ENCODE data around the gene TP53BP1. TPM values are rescaled to one million over a fixed set of nuclear protein-coding genes. Genes with fewer than 3 reads are reported as not detected.
A peak's percentile ranks its signal among the peaks of the same experiment; 100 is the strongest.

TP53BP1 gene
- total and polyA plus RNA-seq, 9 donors: 33.9 to 49.9 (median 46.1) TPM

DNA sequence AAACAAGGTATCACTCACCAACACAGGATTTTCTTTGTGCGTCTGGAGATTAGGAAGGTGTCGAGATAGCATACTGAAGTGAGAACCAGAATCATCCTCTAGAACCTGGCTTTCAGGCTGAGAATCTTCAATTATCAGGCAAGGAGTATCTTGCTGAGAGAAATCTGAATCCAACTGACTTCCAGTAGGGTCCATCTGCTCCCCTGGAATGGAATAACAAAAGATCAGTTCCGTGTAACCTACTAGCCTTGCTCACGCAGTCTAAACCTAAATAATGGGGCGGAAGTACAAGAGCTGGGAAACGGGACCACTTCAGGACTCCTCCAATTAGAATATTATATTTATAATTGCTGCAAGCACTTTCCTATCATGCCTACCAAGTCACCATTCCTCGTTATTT lies 690 bp downstream of the TP53BP1 start:
- peak overlapping the region; percentile 93 for H3K27ac ChIP-seq (ENCODE audit: low read length)

DNA sequence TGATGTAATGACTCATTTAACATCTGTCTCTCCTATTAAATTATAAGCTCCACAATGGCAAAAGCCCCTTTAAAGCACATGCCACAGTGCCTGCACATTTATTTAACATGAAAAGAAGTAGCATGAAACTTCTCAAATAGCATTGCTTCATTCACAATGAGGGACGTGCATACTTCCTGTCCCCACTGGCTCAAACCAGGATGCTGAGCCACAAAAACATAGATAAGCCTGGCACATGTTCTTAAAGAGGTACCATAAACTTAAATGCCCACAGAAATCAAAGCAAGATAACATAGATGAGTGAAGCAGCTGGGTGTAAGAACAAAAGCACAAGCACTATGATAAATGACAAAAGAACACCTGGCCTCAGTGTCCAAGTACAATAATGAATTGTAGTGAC lies 3.8 kb downstream of the TP53BP1 start:
- H3K36me3 ChIP-seq (ENCODE audit: control insufficient read depth, insufficient read depth, low read length): peaks cover 30% of the 10 kb centered on the region
- no peak overlapping the region for H3K4me3 ChIP-seq (ENCODE audit: low read length)
- H3K27ac ChIP-seq (ENCODE audit: low read length): no peak overlapping the region
- H3K27me3 ChIP-seq (ENCODE audit: control insufficient read depth, insufficient read depth, low read length): no peaks in the 10 kb centered on the region
- H3K9me3 ChIP-seq (replicated peaks; ENCODE audit: control insufficient read depth, low read depth, low read length): no peaks in the 10 kb centered on the region
- H3K4me1 ChIP-seq (ENCODE audit: control insufficient read depth, insufficient read depth, low read length): peaks cover 12% of the 10 kb centered on the region
- WGBS (ENCODE audit: insufficient coverage): no CpG with 5 or more reads among the region's 1 CpG
- DNase-seq: no peak

More for the DNA sequence above, 690 bp downstream of the TP53BP1 start:
- H3K9me3 ChIP-seq (replicated peaks; ENCODE audit: control insufficient read depth, low read depth, low read length): no peaks in the 10 kb centered on the region
- 0% methylated on average over 1 of the region's 7 CpGs for WGBS (ENCODE audit: insufficient coverage)
- no peak for DNase-seq
- H3K36me3 ChIP-seq (ENCODE audit: control insufficient read depth, insufficient read depth, low read length): peaks cover 28% of the 10 kb centered on the region
- peaks cover 12% of the 10 kb centered on the region for H3K4me1 ChIP-seq (ENCODE audit: control insufficient read depth, insufficient read depth, low read length)
- peak overlapping the region; percentile 92 for H3K4me3 ChIP-seq (ENCODE audit: low read length)
- no peaks in the 10 kb centered on the region for H3K27me3 ChIP-seq (ENCODE audit: control insufficient read depth, insufficient read depth, low read length)

DNA sequence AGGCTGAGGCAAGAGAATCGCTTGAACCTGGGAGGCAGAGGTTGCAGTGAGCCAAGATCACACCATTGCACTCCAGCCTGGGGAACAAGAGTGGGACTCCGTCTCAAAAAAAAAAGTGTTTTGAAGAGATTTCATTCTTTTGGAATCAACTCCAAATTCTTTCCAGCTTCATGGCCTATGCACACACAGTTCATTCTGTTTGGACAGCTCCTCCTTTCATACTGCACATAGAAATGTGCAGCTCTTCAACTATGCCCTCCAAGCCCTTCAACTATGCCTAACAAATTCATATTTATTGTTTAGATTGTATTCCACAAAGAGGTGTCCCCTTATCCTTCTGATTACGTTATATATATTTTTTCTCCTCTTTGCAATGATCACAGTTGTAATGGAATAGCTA lies 4.2 kb downstream of the TP53BP1 start:
- Histone ChIP-seq H3K4me1 (ENCODE audit: control insufficient read depth, insufficient read depth, low read length) (peaks cover 9% of the 10 kb centered on the region), H3K9me3 (replicated peaks; ENCODE audit: control insufficient read depth, low read depth, low read length) (no peaks in the 10 kb centered on the region), H3K36me3 (ENCODE audit: control insufficient read depth, insufficient read depth, low read length) (peaks cover 30% of the 10 kb centered on the region), H3K27ac (ENCODE audit: low read length) (no peak overlapping the region), H3K27me3 (ENCODE audit: control insufficient read depth, insufficient read depth, low read length) (no peaks in the 10 kb centered on the region), H3K4me3 (ENCODE audit: low read length) (no peak overlapping the region)
- no CpG with 5 or more reads among the region's 3 CpGs for WGBS (ENCODE audit: insufficient coverage)
- DNase-seq: no peak

DNA sequence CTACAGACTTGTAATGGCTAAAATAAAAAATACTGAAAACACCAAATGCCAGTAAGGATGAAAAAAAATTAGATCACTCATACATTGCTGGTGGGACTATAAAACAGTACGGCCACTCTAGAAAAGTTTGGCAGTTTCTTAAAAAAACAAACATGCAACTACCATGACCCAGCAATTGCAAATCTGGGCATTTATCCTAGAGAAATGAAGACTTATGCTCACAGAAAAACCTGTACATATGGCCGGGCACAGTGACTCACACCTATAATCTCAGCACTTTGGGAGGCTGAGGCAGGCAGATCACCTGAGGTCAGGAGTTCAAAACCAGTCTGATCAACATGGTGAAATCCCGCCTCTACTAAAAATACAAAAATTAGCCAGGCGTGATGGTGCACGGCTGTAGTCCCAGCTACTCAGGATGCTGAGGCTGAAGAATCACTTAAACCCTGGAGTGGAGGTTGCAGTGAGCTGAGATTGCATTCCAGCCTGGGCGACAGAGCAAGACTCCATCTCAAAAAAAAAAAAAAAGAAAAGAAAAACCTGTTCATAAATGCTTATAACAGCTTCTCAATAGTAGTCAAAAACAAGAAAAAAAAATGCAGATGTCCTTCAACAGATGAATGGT lies 5.6 kb downstream of the TP53BP1 start:
- Histone ChIP-seq H3K4me3 (ENCODE audit: low read length) (no peak overlapping the region), H3K27me3 (ENCODE audit: control insufficient read depth, insufficient read depth, low read length) (no peaks in the 10 kb centered on the region), H3K36me3 (ENCODE audit: control insufficient read depth, insufficient read depth, low read length) (peaks cover 30% of the 10 kb centered on the region), H3K9me3 (replicated peaks; ENCODE audit: control insufficient read depth, low read depth, low read length) (no peaks in the 10 kb centered on the region), H3K27ac (ENCODE audit: low read length) (no peak overlapping the region), H3K4me1 (ENCODE audit: control insufficient read depth, insufficient read depth, low read length) (peaks cover 2% of the 10 kb centered on the region)
- DNase-seq: no peak
- WGBS (ENCODE audit: insufficient coverage): 100% methylated on average over 1 of the region's 6 CpGs

DNA sequence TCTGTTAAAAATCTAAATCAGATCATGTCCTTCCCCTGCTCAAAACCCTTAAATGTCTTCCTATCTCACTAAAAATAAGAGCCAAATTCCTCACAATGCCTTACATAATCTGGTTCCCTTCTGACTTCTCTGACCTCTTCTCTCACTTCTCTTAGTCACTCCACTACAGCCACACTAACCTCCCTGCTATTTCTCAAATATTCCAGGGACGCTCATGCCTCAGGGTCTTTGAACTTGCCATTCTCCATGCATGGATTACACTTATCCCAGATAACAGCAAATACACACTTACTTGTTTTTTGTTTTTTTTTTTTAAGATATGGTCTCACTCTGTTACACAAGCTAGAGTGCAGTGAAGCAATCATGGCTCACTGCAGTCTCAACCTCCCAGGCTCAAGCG lies 8.5 kb downstream of the TP53BP1 start:
- peaks cover 18% of the 10 kb centered on the region for H3K36me3 ChIP-seq (ENCODE audit: control insufficient read depth, insufficient read depth, low read length)
- no peak overlapping the region for H3K27ac ChIP-seq (ENCODE audit: low read length)
- H3K4me3 ChIP-seq (ENCODE audit: low read length): no peak overlapping the region
- WGBS (ENCODE audit: insufficient coverage): 100% methylated on average over 2 of the region's 2 CpGs
- no peaks in the 10 kb centered on the region for H3K9me3 ChIP-seq (replicated peaks; ENCODE audit: control insufficient read depth, low read depth, low read length)
- DNase-seq: no peak
- no peaks in the 10 kb centered on the region for H3K27me3 ChIP-seq (ENCODE audit: control insufficient read depth, insufficient read depth, low read length)
- H3K4me1 ChIP-seq (ENCODE audit: control insufficient read depth, insufficient read depth, low read length): no peaks in the 10 kb centered on the region

DNA sequence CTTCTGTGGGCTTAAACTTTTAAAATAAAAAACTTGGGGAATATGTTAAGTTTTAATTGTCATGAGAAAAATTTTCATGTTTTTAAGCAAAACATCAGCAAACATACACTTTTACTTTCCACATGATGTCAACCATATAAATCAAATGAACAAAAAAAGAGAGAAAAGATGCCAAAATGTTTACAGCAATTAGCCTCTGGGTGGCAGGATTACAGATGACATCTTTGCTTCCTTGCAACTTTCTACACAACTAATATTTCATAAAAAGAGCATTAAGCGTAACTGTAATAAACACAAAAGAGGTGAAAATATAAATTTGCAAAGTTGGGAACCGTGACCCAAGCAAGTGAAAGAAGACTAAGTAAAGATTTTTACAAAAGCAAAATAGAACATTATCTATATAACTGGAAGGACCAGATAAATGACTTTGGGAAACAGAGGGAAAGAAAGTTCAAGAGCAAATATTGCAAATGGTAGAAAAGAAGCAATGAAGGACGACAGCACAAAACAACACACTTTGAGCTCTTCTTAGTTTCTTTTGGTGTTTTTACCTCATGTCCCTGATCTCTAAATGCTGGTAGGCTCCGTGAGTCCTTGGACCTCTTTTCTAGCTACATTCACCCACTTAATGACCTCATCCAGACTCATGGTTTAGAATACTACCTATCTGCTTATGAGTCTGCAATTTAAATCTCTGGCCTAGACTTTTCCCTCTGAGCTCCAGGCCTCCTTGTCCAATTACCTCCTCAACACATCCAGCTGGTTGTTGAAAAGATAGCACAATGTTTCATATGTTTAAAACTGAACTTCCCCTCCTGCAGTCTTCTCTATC lies 9.4 kb downstream of the TP53BP1 start:
- no peaks in the 10 kb centered on the region for H3K9me3 ChIP-seq (replicated peaks; ENCODE audit: control insufficient read depth, low read depth, low read length)
- 100% methylated on average over 1 of the region's 4 CpGs for WGBS (ENCODE audit: insufficient coverage)
- H3K4me3 ChIP-seq (ENCODE audit: low read length): no peak overlapping the region
- H3K36me3 ChIP-seq (ENCODE audit: control insufficient read depth, insufficient read depth, low read length): peaks cover 22% of the 10 kb centered on the region
- no peaks in the 10 kb centered on the region for H3K27me3 ChIP-seq (ENCODE audit: control insufficient read depth, insufficient read depth, low read length)
- peak; percentile 48 for DNase-seq
- H3K27ac ChIP-seq (ENCODE audit: low read length): no peak overlapping the region
- no peaks in the 10 kb centered on the region for H3K4me1 ChIP-seq (ENCODE audit: control insufficient read depth, insufficient read depth, low read length)

DNA sequence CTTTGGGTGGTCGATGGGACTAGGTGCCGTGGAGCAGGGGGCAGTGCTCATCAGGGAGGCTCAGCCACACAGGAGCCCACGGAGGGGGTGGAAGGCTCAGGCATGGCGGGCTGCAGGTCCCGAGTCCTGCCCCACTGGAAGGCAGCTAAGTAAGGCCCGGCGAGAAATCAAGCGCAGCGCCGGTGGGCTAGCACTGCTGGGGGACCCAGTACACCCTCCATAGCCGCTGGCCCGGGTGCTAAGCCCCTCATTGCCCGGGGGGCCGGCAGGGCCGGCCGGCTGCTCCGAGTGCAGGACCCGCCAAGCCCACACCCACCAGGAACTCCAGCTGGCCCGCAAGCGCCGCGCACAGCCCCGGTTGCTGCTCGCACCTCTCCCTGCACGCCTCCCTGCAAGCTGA lies 19.1 kb downstream of the TP53BP1 start:
- WGBS (ENCODE audit: insufficient coverage): 95% methylated on average over 16 of the region's 25 CpGs
- Histone ChIP-seq H3K36me3 (ENCODE audit: control insufficient read depth, insufficient read depth, low read length) (peaks cover 55% of the 10 kb centered on the region), H3K4me3 (ENCODE audit: low read length) (no peak overlapping the region)

DNA sequence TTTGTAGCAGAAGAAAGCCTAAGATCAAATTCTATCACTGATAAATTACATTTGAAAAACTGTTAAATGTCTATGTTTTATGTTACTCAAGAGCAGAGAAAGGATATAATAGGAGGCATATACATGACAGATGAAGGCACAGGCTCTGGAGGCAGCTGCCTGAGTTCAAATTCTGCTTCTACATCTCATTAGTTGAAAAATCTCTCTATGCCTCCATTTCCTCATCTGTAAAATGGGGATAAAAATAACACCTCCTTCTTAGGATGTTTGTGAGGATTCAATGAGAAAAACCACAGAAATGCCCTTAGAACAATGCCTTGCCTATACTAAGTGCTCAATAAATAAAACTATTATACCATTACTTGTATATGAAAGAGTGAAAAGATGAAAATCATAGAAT lies 21.0 kb downstream of the TP53BP1 start:
- H3K9me3 ChIP-seq (replicated peaks; ENCODE audit: control insufficient read depth, low read depth, low read length): no peaks in the 10 kb centered on the region
- H3K4me3 ChIP-seq (ENCODE audit: low read length): no peak overlapping the region
- no peaks in the 10 kb centered on the region for H3K4me1 ChIP-seq (ENCODE audit: control insufficient read depth, insufficient read depth, low read length)
- no peak for DNase-seq
- H3K27ac ChIP-seq (ENCODE audit: low read length): no peak overlapping the region
- H3K27me3 ChIP-seq (ENCODE audit: control insufficient read depth, insufficient read depth, low read length): no peaks in the 10 kb centered on the region
- peaks cover 55% of the 10 kb centered on the region for H3K36me3 ChIP-seq (ENCODE audit: control insufficient read depth, insufficient read depth, low read length)

More for the DNA sequence above, 19.1 kb downstream of the TP53BP1 start:
- no peaks in the 10 kb centered on the region for H3K4me1 ChIP-seq (ENCODE audit: control insufficient read depth, insufficient read depth, low read length)
- H3K9me3 ChIP-seq (replicated peaks; ENCODE audit: control insufficient read depth, low read depth, low read length): no peaks in the 10 kb centered on the region
- no peak for DNase-seq
- H3K27me3 ChIP-seq (ENCODE audit: control insufficient read depth, insufficient read depth, low read length): no peaks in the 10 kb centered on the region
- H3K27ac ChIP-seq (ENCODE audit: low read length): no peak overlapping the region

DNA sequence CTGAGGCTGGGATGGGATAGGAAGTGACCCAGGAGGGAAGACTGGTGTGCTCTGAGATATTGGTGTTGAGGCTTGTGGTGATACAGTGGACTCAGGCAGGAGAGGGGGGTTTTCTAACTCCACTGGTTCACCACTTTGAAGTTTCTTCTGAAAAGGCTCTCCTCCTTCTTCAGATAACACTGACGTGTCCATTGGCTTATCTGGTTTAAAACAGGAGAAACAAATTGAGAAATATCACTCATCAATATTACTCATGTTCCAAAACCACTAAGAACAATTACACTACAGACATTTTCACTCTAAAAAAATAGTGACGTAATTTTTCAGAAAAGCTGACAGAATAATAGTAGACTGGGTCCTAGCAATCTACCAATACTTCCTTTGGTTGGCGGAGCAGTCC lies 23.1 kb downstream of the TP53BP1 start:
- no peak for DNase-seq
- no peaks in the 10 kb centered on the region for H3K9me3 ChIP-seq (replicated peaks; ENCODE audit: control insufficient read depth, low read depth, low read length)
- peaks cover 49% of the 10 kb centered on the region for H3K36me3 ChIP-seq (ENCODE audit: control insufficient read depth, insufficient read depth, low read length)
- no peaks in the 10 kb centered on the region for H3K4me1 ChIP-seq (ENCODE audit: control insufficient read depth, insufficient read depth, low read length)
- H3K4me3 ChIP-seq (ENCODE audit: low read length): no peak overlapping the region
- no peak overlapping the region for H3K27ac ChIP-seq (ENCODE audit: low read length)
- H3K27me3 ChIP-seq (ENCODE audit: control insufficient read depth, insufficient read depth, low read length): no peaks in the 10 kb centered on the region
- 100% methylated on average over 1 of the region's 3 CpGs for WGBS (ENCODE audit: insufficient coverage)

DNA sequence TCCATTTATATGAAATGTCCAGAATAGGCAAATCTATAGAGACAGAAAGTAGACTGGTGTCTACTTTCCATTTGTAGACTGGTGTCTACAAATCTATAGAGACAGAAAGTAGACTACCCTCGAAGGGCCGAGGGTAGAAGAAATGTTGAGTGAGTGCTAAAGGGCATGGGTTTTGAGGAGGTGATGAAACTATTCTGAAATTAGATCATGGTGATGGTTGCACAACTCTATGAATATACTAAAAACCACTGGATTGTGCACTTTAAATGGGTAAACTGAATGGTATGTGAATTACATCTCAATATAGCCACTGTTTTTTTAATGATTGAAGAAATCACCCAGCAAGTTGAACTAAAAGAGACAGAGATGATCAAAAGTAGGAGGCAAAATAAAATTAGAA lies 27.9 kb downstream of the TP53BP1 start:
- Histone ChIP-seq H3K4me3 (ENCODE audit: low read length) (no peak overlapping the region), H3K4me1 (ENCODE audit: control insufficient read depth, insufficient read depth, low read length) (no peaks in the 10 kb centered on the region), H3K27ac (ENCODE audit: low read length) (no peak overlapping the region), H3K9me3 (replicated peaks; ENCODE audit: control insufficient read depth, low read depth, low read length) (no peaks in the 10 kb centered on the region), H3K27me3 (ENCODE audit: control insufficient read depth, insufficient read depth, low read length) (no peaks in the 10 kb centered on the region), H3K36me3 (ENCODE audit: control insufficient read depth, insufficient read depth, low read length) (peaks cover 40% of the 10 kb centered on the region)
- WGBS (ENCODE audit: insufficient coverage): 100% methylated on average over 2 of the region's 2 CpGs
- DNase-seq: no peak
